ENCODE data around the gene DDX51. TPM values are rescaled to one million over a fixed set of nuclear protein-coding genes. Genes with fewer than 3 reads are reported as not detected.
A peak's percentile ranks its signal among the peaks of the same experiment; 100 is the strongest.

DDX51 gene
- total RNA-seq, 6 donors from 2014 or later, result 8.7 to 23.5 (median 19.2) TPM

DNA sequence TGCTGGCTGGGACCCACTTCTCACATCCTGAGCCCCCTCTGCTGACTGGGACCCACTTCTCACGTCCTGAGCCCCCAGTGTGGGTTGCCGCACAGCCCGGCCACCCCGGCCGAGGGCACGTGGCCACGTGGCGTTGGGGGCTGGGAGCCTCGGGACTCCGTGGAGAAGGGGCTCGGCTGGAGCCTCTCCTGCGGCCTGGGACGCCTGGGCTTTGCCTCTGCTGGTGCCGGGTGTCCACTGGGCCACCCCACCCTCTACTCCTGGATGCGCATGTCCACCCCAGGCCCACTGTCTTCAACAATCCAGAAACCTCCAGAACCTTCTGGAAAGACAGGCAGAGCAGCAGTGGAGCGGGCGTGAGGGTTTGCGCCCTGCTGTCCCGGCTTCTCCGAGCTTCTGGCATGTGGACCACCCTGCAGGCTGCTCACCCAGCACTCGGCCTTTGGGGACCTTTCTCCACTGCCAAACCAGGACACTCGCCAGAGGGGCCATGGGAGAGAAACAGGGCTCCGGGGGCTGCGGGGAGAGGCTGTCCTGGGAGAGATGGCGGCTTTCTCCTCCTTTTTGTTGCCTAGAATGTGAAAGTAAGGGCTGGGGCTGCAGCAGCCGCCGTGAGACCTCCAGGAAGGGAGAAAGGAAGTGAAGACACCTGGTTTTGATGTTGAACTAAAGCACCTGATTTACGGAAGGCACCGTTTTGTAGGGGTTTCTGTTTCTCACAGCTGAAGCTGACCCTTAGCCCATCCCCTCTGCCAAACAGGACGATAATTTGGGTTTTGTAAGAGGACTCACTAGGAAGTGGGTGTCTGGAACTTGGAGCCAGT lies 30.1 kb upstream of the DDX51 start:
- Histone ChIP-seq H3K4me3 (no peak overlapping the region), H3K4me1 (peaks cover 0 to 12% (median 3%) of the 10 kb centered on the region in 4 donors), H3K36me3 (no peaks in the 10 kb centered on the region), H3K27ac (no peak overlapping the region), H3K27me3 (peaks cover 0 to 6% (median 0%) of the 10 kb centered on the region in 4 donors), H3K9me3 (no peaks in the 10 kb centered on the region)
- TF ChIP-seq POLR2AphosphoS5 (IDR thresholded peaks at IDR 0.05) (no peak), POLR2A (IDR thresholded peaks at IDR 0.05) (no peak), EP300 (IDR thresholded peaks at IDR 0.05) (no peak)
- TF ChIP-seq, protein P1, sequence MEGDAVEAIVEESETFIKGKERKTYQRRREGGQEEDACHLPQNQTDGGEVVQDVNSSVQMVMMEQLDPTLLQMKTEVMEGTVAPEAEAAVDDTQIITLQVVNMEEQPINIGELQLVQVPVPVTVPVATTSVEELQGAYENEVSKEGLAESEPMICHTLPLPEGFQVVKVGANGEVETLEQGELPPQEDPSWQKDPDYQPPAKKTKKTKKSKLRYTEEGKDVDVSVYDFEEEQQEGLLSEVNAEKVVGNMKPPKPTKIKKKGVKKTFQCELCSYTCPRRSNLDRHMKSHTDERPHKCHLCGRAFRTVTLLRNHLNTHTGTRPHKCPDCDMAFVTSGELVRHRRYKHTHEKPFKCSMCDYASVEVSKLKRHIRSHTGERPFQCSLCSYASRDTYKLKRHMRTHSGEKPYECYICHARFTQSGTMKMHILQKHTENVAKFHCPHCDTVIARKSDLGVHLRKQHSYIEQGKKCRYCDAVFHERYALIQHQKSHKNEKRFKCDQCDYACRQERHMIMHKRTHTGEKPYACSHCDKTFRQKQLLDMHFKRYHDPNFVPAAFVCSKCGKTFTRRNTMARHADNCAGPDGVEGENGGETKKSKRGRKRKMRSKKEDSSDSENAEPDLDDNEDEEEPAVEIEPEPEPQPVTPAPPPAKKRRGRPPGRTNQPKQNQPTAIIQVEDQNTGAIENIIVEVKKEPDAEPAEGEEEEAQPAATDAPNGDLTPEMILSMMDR (IDR thresholded peaks at IDR 0.05), result no peak
- WGBS, 2 donors, result 83 to 85% methylated on average over 18 to 30 of the region's 30 CpGs
- ATAC-seq (ENCODE audit: low FRiP score in 2 of 2) (no peak), DNase-seq (peak in 1 of 2 donors; percentile 74)

DNA sequence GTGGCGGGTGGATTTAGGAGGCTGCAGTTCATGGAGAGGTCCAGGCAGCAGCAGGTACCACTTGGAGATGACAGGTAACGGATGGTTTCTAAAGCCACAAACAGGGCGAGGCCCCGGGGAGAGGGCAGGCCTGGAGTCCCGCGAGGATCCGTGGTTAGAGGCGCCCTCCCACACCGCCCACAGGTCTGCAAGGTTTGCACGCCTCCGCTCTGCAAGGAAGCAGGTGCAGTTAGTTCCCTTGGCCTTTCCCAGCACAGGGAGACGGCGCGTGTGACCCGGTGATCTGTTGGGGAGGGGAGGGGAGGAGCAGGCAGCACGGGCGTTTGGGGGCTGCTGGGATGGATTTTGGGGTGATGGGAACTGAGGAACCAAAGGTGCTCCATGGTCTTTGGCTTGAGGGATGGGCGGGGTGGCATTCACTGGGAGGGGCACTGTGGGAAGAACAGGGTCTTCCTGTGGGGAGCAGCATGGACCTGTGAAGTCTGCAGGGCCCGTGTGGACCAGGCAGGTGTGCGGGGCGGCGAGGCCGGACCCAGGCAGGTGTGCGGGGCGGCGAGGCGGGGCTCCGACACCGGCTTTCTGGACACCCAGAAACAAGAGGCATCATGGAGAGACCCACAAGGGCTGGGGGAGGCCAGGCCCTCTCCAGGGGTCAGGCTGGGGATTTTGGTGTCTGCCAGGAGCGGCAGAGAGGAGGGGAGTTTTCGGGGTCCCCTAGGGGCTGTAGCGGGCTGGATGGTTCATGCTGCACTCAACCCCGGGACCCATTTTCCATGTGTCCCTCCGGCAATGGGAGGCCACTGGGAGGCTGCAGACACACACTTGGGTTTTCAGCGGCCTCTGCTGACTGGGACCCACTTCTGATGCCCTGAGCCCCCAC lies 29.3 kb upstream of the DDX51 start:
- TF ChIP-seq, protein P1 (IDR thresholded peaks at IDR 0.05), result no peak
- no peak for TF ChIP-seq POLR2AphosphoS5 (IDR thresholded peaks at IDR 0.05)
- TF ChIP-seq EP300 (IDR thresholded peaks at IDR 0.05), result no peak
- no peak for TF ChIP-seq POLR2A (IDR thresholded peaks at IDR 0.05)
- WGBS, 2 donors, result 64 to 69% methylated on average over 22 to 35 of the region's 35 CpGs
- DNase-seq (peak in 1 of 2 donors; percentile 77), ATAC-seq (ENCODE audit: low FRiP score in 2 of 2) (no peak)
- Histone ChIP-seq H3K27ac (no peak overlapping the region), H3K4me3 (no peak overlapping the region), H3K4me1 (peaks cover 0 to 5% (median 1%) of the 10 kb centered on the region in 4 donors), H3K36me3 (no peaks in the 10 kb centered on the region), H3K9me3 (no peaks in the 10 kb centered on the region), H3K27me3 (peaks cover 0 to 6% (median 0%) of the 10 kb centered on the region in 4 donors)

DNA sequence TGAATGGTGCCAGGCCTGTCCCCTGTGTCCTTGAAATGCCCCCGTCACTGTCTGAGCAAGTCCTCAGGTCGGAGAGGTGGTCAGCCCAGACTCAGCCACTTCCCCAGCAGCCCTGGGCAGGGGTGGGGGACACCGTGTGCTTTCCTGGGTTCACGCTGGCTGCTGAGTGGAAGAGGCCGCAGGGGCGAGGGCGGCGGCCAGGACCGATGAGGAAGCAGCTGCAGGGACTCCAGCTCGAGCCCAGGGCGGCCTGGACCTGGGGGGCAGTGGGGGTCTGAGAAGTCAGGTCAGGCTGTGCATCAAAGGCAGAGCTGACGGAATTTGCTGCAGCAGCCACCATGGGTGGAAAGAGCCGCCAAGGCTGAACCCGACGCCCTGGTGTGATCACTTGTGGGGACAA lies 28.5 kb upstream of the DDX51 start:
- TF ChIP-seq, protein P1 (IDR thresholded peaks at IDR 0.05), result no peak
- TF ChIP-seq EP300 (IDR thresholded peaks at IDR 0.05) (no peak), POLR2A (IDR thresholded peaks at IDR 0.05) (no peak), POLR2AphosphoS5 (IDR thresholded peaks at IDR 0.05) (no peak)
- no peaks in the 10 kb centered on the region for H3K9me3 ChIP-seq
- H3K36me3 ChIP-seq, result no peaks in the 10 kb centered on the region
- H3K27ac ChIP-seq, result no peak overlapping the region
- ATAC-seq (ENCODE audit: low FRiP score in 2 of 2) (no peak), DNase-seq (peak in 1 of 2 donors; percentile 70)
- no peaks in the 10 kb centered on the region for H3K4me1 ChIP-seq
- 50 to 67% methylated on average over 6 to 15 of the region's 15 CpGs for WGBS, 2 donors
- H3K4me3 ChIP-seq, result no peak overlapping the region
- H3K27me3 ChIP-seq, result peaks cover 0 to 6% (median 0%) of the 10 kb centered on the region in 4 donors

DNA sequence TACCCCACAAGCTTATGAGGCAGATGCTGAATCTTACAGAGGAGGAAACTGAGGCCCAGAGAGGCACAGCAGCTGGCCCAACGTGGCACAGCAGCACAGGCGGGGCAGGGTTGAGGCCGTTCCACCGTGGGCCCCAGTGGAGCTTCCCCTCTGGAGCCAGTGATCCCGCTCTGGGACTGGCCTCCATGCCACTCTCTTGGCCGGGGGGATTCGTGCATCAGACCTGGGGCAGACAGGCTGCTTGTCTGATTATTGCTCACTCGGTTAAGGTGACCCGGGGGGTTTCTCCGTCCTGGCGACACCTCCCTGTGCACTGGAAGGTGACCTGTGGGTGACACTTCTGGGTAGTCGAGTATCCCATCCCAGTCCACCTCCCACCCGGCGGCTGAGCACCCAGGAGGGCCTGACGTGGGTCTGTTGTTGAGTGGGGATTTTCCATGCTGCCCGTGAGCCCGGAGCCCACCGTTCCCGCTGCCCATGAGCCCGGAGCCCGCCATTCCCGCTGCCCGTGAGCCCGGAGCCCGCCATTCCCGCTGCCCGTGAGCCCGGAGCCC lies 27.9 kb upstream of the DDX51 start:
- Histone ChIP-seq H3K4me3 (no peak overlapping the region), H3K9me3 (no peaks in the 10 kb centered on the region), H3K27me3 (peaks cover 0 to 6% (median 0%) of the 10 kb centered on the region in 4 donors), H3K4me1 (no peaks in the 10 kb centered on the region), H3K27ac (no peak overlapping the region), H3K36me3 (no peaks in the 10 kb centered on the region)
- DNase-seq, result peak in 1 of 2 donors; percentile 52
- no peak for ATAC-seq (ENCODE audit: low FRiP score in 2 of 2)
- TF ChIP-seq POLR2AphosphoS5 (IDR thresholded peaks at IDR 0.05), result no peak
- TF ChIP-seq, protein P1 (IDR thresholded peaks at IDR 0.05), result no peak
- TF ChIP-seq POLR2A (IDR thresholded peaks at IDR 0.05), result no peak
- TF ChIP-seq EP300 (IDR thresholded peaks at IDR 0.05), result no peak
- 87 to 89% methylated on average over 16 to 28 of the region's 28 CpGs for WGBS, 2 donors

All from upper lobe of left lung (tissue), 6 donors.